ENCODE measurements around the gene KRTAP9-3.

DNA sequence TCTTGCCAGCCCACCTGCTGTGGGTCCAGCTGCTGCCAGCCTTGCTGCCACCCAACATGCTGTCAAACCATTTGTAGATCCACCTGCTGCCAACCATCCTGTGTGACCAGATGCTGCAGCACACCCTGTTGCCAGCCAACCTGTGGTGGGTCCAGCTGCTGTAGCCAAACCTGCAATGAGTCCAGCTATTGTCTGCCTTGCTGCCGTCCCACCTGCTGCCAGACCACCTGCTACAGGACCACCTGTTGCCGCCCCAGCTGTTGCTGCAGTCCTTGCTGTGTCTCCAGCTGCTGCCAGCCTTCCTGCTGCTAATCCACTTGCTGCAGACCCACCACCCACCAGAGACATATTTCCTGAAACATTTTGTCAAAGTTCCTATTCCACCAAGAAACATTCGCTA, 41.9 kb upstream of the KRTAP9-3 start:
- no peak for TF ChIP-seq ZNF274 (IDR thresholded peaks at IDR 0.05; ENCODE audit: low read depth, low read length)
- no peak for TF ChIP-seq SUZ12 (IDR thresholded peaks at IDR 0.05; ENCODE audit: extremely low read depth, insufficient read depth, insufficient read length)

Data from NT2/D1 (cell line).